ENCODE data around the gene ABI3BP.

Gene ABI3BP

DNA sequence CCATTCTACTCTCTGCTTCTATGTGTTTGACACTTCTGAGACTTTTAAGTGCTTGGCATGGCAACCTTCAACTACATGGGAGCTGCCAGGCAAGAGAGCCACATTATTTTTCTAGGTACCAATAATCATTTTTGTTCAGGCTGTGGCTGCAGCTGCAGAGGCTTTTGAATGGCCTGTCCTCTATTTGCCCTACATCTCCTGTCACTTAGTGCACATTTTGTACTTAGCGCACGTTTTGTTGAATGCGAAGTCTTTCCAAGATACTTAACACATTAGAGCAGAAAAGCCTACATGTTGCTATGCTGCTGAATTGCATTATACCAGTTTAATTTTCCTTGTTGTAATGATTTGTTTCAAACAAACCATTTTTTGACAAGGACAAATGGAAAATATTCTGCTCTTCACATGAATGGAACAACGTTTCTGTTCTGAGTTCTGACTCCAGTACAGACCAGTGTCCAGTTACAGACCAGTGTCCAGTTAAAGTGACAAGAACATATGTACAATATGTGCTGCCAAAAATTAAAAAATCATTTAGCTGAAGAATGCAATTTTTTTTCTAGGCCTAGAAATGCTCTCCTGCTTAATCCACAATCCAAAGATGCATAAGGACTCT is 113.9 kb downstream of the ABI3BP start:
- DNase-seq, result no peak

GRCh38 chr3:100877286-100877685 is 115.9 kb downstream of the ABI3BP start:
- no peak for DNase-seq

DNA sequence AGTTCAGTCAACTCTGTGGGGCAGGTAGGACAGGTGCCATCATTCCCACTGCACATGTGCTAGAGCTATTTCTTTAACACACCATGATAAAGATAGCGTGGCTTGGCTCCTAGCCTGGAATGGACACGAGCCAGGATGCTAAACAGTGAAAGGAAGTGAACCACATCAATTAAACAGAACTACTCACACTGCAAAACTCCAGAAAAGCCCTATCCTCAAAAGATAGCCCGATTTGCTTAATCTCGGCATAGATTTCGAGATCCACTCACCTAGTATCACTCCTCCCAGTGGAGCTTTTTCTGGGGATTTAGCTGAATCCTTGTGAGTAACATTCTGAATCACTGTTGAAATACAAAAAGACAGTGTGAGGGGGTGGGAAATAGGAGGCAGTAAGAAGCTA is 118.0 kb downstream of the ABI3BP start:
- DNase-seq, result no peak

- no peak for DNase-seq
Measured at GRCh38 chr3:100873611-100874010, 119.6 kb downstream of the ABI3BP start.

DNA sequence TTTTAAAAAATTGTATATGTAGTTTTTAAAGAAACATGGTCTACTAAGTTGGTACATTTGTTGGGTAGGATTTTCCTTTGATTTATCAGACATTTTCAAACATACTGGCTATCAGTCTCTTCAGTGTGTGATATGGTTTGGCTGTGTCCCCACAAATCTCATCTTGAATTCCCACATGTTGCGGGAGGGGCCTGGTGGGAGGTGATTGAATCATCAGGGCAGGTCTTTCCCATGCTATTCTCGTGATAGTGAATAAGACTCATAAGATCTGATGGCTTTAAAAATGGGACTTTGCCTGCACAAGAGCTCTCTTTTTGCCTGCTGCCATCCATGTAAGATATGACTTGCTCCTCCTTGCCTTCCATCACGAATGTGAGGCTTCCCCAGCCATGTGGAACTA is 121.9 kb downstream of the ABI3BP start:
- DNase-seq, result no peak

- DNase-seq, result no peak
Measured at GRCh38 chr3:100869787-100870186, 123.4 kb downstream of the ABI3BP start.

DNA sequence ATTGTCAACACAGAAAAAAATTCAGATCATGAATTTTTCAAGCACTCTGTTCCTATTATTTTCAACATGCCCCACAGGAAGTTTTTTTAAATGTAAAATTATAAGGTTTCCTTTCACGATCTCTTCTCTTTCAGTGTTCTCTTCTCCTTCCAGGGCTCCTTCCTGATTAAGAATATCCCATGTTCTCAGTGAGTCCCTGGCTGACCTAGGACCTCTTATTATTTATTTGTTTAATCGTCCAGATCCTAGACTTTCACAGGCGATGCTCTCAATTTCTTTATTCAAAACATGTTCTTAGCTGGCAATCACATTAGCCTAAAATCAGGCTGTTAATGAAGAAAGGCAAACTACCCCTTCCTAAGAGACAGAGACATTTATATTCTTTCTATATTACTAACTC is 124.3 kb downstream of the ABI3BP start:
- no peak for DNase-seq

DNA sequence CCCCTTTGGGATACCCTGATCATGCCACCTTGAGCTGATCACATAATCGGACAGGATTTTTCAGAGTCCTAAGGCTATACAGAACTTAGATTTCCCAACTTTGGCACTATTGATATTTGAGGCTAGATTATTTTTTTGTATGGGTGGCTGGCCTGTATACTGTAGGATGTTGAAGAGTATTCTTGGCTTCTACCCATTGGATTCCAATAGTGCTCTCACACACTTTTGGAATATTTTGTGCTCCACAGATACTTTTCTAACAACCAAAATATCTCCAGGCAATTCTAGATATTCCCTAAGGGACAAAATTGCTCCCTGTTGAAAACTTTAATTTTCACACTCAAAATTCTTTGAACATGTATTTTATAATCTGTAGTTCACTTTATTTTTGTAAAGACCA is 125.1 kb downstream of the ABI3BP start:
- no peak for DNase-seq

GRCh38 chr3:100865442-100865841 is 127.8 kb downstream of the ABI3BP start:
- DNase-seq, result no peak

- DNase-seq, result no peak
Measured at GRCh38 chr3:100864471-100865250, 128.6 kb downstream of the ABI3BP start.

GRCh38 chr3:100857863-100858262 is 135.4 kb downstream of the ABI3BP start:
- no peak for DNase-seq

DNA sequence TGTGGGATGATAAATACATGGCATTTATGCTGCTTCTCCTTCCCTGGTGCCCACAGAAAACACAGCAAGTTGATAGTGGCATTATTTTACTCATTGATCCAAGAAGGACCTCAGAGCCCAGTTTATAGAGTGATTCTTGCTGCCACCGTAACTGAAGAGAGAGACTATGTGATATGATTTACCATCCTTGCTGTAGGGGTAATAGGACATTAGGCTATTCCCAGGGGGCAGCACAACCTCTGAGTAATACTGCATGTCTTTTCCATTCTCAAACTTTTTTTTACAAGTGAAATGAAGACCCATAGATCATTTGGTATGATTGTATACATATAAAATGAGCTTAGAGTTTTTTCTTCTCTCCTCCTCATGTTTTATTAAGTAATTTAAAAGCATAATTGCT is 136.4 kb downstream of the ABI3BP start:
- no peak for DNase-seq

DNA sequence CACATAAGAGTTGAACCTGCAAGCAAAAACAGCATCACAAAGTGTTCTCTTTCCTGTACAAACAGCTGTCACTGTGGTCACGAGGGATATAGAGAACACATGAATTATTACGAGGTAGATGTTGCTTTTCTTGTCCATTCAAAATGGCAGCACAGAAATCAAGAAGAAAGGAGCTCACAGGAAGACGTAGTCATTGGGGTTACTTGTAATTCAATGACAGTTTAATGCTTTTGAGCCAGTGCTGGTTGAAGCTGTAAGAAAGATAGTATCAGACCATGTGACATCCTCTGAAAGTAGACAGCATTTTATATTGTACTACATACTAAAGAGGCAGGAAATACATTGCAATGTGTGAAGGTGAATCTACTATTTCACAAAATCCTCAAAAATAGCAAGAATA is 140.4 kb downstream of the ABI3BP start:
- peak in 1 of 5 experiments; percentile 66 for DNase-seq

GRCh38 chr3:100850701-100851100 is 142.5 kb downstream of the ABI3BP start:
- no peak for DNase-seq

- no peak for DNase-seq
Measured at GRCh38 chr3:100850156-100850555, 143.1 kb downstream of the ABI3BP start.

GRCh38 chr3:100844063-100844936 is 148.9 kb downstream of the ABI3BP start:
- DNase-seq, result no peak

DNA sequence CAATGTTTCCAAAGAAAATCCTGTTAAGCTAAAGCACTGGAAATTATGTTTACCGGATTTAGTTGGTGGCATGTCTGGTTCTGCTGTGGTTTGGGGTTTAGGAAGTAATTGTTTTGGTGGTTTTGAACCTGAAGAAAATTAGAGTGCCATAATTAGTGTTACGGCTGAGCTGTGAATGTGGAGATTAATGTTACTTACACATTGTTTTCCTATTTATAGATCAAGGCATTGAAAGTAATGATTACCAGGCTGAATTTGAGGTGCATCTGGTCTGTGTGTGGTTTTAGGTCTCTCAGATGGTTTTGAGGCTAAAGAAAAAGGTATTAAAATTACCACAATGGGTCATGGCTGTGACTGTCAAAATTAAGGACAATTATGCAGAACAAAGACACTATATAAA is 155.1 kb downstream of the ABI3BP start:
- no peak for DNase-seq

GRCh38 chr3:100836661-100837060 is 156.6 kb downstream of the ABI3BP start:
- DNase-seq, result no peak

DNA sequence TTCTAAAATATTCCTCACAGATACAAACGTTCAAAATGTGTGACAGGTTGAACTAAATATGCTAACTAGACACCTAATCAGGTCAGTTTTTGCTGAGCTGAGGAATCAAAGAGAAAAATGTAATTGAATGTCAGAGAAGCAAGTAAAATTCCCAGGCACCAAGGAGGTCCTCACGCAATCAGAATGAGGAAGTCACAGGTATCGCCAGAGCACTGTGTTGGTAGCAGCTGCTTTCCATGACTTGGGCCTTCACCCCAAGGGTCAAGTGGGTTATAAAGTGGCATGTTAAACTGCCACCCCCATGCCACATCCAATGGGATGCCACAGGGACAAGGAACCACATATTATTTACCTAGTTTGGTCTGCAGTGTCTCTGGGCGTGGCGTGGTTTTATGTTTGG is 158.9 kb downstream of the ABI3BP start:
- DNase-seq, result no peak

DNA sequence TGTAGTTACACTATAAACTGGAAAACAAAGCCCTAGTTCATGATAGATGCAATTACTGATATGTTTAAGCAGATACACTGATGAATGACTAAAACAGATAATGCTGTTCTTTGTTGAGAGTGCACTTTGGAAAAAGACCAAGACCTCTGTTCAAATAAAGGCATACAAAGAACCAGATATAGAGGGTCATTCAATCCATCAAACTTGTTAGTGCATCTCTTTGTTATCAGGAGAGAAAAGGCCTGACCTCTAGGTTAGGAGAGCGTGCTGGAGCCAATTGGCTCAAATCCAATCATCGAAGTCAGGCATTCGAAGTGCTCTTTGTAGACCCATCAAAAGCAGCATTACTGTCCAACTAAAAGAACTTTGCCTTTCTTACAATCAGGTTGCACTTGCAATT is 159.7 kb downstream of the ABI3BP start:
- DNase-seq, result no peak

GRCh38 chr3:100831629-100832028 is 161.6 kb downstream of the ABI3BP start:
- no peak for DNase-seq

DNA sequence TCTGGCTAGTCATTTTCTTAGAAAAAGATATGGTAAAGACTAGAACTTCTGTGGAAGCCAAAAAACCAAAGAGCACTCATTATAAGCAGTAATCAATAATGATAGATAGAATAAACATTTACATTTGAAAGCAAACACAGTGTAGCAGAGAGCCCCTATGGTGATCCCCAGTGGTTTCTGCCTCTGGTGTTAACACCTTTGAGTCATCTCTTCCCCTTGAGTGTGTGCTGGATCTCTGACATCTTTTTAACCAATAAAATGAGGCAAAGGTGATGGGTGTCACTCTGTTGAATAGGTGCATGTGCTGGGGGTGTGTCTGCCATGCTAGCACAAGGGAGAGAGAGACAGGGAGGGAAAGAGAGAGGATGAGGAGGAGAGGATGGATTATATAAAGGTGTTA is 162.3 kb downstream of the ABI3BP start:
- DNase-seq, result peak in 1 of 5 experiments; percentile 21

GRCh38 chr3:100825574-100825973 is 167.6 kb downstream of the ABI3BP start:
- DNase-seq, result no peak

GRCh38 chr3:100815583-100815982 is 177.6 kb downstream of the ABI3BP start:
- DNase-seq, result no peak
